ENCODE measurements around the gene HTR3B.
"Not testable (repeated sequence)": the region's sequence is repeated elsewhere in the genome, so short reads cannot be mapped to it uniquely, and the experiment has no call there.

The HTR3B gene

DNA sequence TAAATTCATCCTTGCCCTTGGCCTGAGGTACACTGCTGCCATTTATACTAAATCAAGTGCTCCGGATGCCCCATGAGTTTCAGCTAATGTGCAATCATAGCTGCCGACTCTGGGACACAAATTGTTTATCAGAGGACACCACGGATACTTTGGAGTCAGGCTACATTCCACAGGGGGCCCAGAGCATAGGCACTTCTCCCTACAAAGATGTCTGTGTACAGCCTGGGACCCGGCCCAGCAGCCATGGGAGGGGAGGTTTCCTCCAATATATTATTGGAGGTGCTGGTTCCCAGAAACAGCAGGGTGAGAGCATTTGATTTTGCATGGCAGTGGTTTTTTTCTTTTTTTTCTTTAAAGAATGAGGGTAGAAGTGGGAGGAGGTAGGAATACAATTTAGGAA is 31.3 kb downstream of the HTR3B start:
- DNase-seq (ENCODE audit: insufficient read length, low spot score): no peak
- FAIRE-seq: no peak

GRCh38 chr11:113937918-113938317 is 33.3 kb downstream of the HTR3B start:
- DNase-seq (ENCODE audit: insufficient read length, low spot score) (no peak), FAIRE-seq (no peak)

GRCh38 chr11:113942256-113942655 is 37.7 kb downstream of the HTR3B start:
- DNase-seq (ENCODE audit: insufficient read length, low spot score) (no peak), FAIRE-seq (no peak)

DNA sequence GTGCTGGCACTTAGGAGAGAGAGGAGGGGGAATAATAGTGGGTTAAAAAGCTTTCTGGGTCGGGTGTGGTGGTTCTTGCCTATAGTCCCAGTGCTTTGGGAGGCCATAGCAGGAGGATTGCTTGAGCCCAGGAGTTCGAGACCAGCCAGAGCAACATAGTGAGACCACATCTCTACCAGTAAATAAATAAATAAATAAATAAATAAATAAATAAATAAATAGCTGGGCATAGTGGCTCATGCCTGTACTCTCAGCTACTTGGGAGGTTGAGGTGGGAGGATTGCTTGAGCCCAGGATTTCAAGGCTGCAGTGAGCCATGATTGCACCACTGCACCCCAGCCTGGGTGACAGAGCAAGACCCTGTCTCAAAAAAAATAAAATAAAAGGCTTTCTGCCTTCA is 41.6 kb downstream of the HTR3B start:
- FAIRE-seq; DNase-seq (ENCODE audit: insufficient read length, low spot score): not testable (repeated sequence)

DNA sequence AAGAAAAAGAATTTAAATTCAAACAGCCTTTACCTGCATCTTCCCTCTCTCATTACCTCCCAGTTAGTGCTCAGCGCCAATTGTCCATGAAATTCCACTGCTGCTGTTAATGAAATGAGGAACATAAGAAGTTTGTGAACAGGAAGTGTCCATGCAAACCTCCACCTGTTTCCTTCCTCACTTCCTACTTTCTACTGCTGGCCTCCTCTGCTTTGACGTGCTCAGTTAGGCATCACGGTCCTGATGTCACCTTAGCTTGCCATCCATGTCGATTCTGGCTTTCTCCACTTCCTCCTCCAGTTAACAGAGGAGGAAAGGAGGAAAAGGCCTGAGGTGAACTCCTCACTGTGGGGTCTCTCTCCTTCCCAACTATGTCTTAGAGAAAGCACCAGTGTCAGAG is 43.4 kb downstream of the HTR3B start:
- no peak for FAIRE-seq
- no peak for DNase-seq (ENCODE audit: insufficient read length, low spot score)

GRCh38 chr11:113949891-113950290 is 45.3 kb downstream of the HTR3B start:
- DNase-seq (ENCODE audit: insufficient read length, low spot score) (no peak), FAIRE-seq (no peak)

DNA sequence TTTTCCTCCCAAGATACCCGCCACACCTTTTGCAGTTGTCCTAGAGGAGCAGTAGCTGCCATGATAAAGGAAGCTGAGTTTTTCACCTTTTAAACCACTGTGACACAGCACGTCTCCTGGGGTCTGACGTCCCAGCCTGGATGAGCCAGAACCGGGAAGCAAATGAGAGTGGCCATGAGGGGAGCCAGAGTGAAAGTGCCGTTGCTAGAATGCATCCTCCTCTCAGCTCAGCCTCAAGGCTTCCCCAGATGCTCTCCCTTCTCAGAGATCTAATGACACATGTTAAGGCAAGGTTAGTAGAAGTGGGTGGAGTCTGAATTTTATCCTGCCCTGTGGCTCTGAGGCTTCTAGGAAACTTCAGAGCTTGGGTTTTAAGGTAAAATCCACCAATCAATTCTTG is 46.9 kb downstream of the HTR3B start:
- no peak for FAIRE-seq
- no peak for DNase-seq (ENCODE audit: insufficient read length, low spot score)

- DNase-seq (ENCODE audit: insufficient read length, low spot score) (no peak), FAIRE-seq (no peak)
Observed at GRCh38 chr11:113952070-113952469, 47.5 kb downstream of the HTR3B start.

DNA sequence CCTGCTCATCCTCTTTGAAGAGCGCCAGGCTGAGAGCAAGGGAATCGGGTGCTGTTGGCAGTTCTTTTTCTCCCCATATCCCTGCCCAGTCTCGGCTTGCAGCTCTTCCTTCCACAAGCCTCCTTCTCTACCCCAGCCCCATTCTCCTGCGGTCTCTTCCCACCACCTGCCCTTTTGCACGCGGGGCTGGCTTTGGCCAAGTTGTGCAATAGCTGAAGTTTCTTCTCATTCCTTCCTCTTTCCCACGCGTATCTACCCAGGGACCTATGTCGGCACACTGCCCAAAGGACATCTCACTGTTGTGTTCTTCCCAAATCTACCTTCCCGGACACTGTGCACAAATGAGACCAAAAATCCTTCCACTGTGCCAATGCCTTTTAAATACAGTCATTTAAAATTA is 48.0 kb downstream of the HTR3B start:
- FAIRE-seq (no peak), DNase-seq (ENCODE audit: insufficient read length, low spot score) (no peak)

GRCh38 chr11:113954235-113954634 is 49.6 kb downstream of the HTR3B start:
- DNase-seq (ENCODE audit: insufficient read length, low spot score) (no peak), FAIRE-seq (no peak)

GRCh38 chr11:113956986-113957385 is 52.4 kb downstream of the HTR3B start:
- DNase-seq (ENCODE audit: insufficient read length, low spot score) (no peak), FAIRE-seq (no peak)

DNA sequence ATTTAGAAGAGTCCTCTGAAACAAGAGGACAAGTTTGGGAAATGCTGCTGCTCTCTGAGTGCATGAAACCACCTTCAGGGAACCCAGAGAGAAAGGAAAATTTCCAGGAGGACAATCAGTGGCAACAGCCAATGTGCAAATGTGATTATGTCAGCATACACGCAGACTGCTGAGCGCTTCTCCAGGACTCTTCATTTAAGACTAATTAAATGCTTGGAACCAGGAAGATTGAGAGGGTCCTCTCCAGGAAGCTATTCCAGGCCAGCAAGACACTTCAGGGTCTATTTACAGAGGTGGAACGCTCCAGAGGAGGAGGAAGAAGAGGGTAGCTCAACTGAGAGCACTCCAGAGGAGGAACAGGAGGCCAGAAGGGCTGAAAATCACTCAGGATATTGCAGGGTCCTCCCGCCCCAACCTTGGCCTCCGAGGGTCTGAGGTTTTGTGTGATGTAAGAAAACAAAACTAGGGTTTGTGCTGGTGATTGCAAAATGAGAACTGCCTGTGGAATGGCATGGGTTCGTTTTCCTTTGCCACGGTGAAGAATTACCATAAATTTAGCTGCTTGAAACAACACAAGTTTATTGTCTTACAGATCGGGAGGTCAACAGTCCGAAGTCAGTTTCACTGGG is 56.2 kb downstream of the HTR3B start:
- no peak for DNase-seq (ENCODE audit: insufficient read length, low spot score)
- no peak for FAIRE-seq

- FAIRE-seq: no peak
- no peak for DNase-seq (ENCODE audit: insufficient read length, low spot score)
Observed at GRCh38 chr11:113967361-113967760, 62.8 kb downstream of the HTR3B start.

GRCh38 chr11:113971506-113972195 is 67.1 kb downstream of the HTR3B start:
- FAIRE-seq: no peak
- no peak for DNase-seq (ENCODE audit: insufficient read length, low spot score)

DNA sequence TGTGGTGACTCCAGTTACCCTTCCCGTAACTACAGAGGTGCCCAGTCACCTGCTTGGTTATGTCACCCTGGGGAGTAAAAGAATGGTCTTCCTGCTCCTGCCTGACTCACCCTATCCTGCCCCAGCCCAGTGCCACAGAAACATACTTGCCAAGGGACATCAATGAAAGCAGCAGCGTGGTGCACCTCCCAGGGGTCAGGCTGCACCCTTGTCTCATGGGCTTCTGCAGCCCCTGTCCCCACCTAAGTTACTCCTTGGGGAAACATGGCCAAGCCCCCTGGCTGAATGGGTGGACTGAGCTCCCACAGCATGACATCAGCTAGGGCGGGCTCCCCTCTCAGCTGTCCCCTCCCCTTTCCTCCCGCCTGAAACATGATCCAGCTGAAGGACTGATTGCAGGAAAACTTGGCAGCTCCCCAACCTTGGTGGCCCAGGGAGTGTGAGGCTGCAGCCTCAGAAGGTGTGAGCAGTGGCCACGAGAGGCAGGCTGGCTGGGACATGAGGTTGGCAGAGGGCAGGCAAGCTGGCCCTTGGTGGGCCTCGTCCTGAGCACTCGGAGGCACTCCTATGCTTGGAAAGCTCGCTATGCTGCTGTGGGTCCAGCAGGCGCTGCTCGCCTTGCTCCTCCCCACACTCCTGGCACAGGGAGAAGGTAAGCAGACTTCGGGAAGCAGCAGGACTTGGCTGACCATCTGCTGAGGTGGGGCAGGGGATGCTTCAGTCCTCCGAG is 70.3 kb downstream of the HTR3B start, which contains the start of gene HTR3A:
TSS of gene HTR3A (plus strand) at position 368 of the 730 bp plus-strand sequence. CDS start at position 586, 218 bp downstream.
- FAIRE-seq (peak; percentile 66), DNase-seq (ENCODE audit: insufficient read length, low spot score) (peak; percentile 39)

DNA sequence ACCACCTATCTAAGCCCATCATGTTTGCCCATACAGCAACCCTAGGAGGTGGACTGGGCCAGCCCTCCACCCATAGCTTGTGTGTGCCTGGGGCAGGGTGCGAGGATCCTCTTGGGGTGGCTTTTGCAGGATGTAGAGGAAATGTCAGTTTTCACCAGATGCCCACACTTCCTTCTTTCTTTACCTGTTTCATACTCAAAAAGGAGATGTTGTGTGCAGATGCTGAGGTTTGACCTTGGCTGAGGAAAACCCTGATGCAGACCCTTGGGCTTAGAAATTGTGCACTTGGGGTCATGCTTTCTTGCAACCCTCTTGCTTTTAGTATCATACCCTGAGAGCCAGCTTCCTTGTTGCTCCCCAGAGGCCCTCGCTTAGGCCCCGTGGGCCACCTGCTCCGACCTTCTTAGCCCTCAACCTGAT is 72.5 kb downstream of the HTR3B start:
- FAIRE-seq (no peak), DNase-seq (ENCODE audit: insufficient read length, low spot score) (no peak)

DNA sequence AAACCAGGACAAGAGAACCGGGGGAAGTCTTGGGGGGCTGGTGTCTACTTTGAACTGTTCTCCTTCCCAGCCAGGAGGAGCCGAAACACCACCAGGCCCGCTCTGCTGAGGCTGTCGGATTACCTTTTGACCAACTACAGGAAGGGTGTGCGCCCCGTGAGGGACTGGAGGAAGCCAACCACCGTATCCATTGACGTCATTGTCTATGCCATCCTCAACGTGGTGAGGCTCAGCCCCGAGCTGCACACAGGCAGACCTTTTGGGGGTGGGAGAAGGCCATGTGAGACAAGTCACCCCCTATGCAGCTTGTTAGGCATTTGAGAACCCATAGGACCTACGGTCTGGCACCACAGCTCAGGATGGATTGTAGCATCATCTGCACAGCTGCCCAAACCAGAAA is 73.1 kb downstream of the HTR3B start:
- FAIRE-seq: no peak
- no peak for DNase-seq (ENCODE audit: insufficient read length, low spot score)

DNA sequence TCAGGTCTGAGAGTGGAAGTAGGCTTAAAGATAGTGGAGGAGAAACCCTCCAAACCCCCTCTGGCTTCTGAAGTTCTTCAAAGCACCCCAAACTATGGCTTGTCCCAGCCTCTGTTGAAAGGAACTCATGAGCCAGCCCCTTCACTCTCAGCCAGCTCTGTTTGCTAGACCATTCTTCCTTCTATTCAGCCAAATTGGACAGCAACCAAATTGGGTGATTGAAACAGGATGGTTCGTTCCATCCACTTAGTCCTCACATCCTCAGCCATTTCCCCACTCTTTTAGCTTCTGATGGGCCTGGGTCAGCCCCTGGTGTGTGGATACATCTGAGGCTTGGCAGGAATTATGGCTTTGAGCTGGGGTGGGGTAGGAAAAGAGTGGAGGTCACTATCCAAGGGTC is 74.8 kb downstream of the HTR3B start:
- no peak for DNase-seq (ENCODE audit: insufficient read length, low spot score)
- FAIRE-seq: no peak

DNA sequence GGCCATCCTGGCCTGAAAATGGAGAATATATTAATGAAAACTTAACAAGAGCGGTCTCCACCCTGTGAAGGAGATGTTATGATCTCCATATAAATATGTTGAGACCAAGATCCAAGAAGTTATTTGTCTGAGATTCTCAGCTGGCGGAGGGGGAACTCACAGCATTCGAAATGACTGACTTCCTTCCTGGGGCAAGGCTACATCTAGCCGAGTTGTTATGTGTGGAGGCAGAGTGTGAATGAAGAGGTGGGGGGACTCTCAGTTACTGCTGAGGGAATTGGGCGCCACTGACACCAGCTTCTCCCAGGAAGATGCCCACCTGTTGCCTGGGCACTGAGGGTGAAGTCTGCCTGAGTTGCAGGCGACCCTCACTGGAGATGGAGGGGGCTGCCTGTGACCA is 76.2 kb downstream of the HTR3B start:
- no peak for FAIRE-seq
- no peak for DNase-seq (ENCODE audit: insufficient read length, low spot score)

GRCh38 chr11:113982306-113982705 is 77.7 kb downstream of the HTR3B start:
- no peak for FAIRE-seq

GRCh38 chr11:113984781-113985180 is 80.2 kb downstream of the HTR3B start:
- DNase-seq (ENCODE audit: insufficient read length, low spot score): no peak
- FAIRE-seq: no peak

More at GRCh38 chr11:113982306-113982705, 77.7 kb downstream of the HTR3B start:
- DNase-seq (ENCODE audit: insufficient read length, low spot score): no peak

GRCh38 chr11:113985906-113986305 is 81.3 kb downstream of the HTR3B start:
- no peak for FAIRE-seq
- no peak for DNase-seq (ENCODE audit: insufficient read length, low spot score)
